ENCODE results near the gene NCOA7.

NCOA7 gene

DNA sequence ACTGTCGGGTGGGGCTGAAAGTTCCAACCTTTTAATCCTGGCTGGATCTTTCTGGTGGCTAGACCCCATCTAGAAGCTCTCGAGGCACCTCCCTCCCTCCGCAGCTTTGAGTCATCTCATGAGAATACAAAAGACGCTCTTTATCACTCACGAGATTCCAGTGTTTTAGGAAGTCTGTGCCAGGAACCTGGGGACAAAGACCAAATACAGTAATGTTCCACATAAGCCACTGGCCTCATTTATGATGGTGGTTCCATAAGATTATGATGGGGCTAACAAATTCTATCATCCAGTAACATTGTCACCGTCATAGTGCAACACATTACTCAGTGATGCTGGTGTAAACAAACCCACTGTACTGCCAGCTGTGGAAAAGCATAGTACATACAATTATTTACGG lies 48.7 kb downstream of the NCOA7 start:
- peak; percentile 16 for DNase-seq (ENCODE audit: low read depth)
- H3K4me3 ChIP-seq (ENCODE audit: low read depth, low read length) = no peak overlapping the region
- TF ChIP-seq, protein P1, sequence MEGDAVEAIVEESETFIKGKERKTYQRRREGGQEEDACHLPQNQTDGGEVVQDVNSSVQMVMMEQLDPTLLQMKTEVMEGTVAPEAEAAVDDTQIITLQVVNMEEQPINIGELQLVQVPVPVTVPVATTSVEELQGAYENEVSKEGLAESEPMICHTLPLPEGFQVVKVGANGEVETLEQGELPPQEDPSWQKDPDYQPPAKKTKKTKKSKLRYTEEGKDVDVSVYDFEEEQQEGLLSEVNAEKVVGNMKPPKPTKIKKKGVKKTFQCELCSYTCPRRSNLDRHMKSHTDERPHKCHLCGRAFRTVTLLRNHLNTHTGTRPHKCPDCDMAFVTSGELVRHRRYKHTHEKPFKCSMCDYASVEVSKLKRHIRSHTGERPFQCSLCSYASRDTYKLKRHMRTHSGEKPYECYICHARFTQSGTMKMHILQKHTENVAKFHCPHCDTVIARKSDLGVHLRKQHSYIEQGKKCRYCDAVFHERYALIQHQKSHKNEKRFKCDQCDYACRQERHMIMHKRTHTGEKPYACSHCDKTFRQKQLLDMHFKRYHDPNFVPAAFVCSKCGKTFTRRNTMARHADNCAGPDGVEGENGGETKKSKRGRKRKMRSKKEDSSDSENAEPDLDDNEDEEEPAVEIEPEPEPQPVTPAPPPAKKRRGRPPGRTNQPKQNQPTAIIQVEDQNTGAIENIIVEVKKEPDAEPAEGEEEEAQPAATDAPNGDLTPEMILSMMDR (conservative IDR thresholded peaks at IDR 0.05; ENCODE audit: low read depth, low read length) = no peak

DNA sequence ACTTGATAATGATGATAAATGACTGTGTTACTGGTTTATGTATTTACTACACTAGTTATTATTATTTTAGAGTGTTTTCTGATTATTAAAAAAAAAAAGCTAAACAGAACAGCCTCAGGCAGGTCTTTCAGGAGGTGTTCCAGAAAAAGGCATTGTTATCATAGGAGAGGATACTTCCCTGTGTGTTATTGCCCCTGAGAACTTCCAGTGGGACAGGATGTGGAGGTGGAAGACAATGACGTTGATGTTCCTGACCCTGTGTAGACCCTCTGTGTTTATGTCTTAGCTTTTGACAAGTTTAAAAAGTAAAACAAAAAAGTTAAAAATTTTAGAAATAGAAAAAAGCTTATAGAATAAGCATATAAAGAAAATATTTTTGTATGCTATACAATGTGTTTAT lies 49.1 kb downstream of the NCOA7 start:
- DNase-seq (ENCODE audit: low read depth) = no peak
- TF ChIP-seq, protein P1 (conservative IDR thresholded peaks at IDR 0.05; ENCODE audit: low read depth, low read length) = no peak
- no peak overlapping the region for H3K4me3 ChIP-seq (ENCODE audit: low read depth, low read length)

DNA sequence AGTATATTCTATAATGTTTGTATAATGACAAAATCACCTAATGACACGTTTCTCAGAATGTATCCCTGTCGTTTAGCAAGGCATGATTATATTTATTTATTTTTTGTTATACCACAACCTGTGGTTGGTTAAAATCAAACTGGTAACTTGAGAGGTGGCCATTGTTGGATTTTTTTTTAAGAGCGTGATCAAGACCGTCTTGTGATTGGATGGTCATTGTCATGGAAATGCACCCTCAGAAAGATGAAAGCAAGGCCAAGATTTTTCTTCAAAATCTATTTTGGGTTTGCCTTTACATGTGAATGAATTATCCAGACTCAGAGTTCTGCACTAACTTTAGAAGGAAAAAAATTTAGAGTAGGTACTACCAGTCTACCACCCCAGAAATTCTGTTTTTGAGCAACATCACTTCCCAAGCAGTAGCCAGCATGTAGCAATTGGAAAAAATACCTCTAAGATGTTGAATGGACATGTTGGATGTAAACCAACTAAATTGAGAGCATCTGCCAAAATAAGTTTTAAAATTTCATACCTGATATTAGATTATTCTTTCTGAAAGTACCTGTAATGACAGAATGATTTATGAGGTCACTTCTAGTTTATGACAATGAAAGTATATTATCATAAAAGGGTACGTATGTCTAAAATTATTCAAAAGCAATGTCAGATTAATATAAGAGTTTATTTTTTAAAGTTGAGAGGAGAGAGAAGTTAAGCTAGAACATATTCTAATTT lies 50.8 kb downstream of the NCOA7 start:
- DNase-seq (ENCODE audit: low read depth) = no peak
- TF ChIP-seq, protein P1 (conservative IDR thresholded peaks at IDR 0.05; ENCODE audit: low read depth, low read length) = no peak
- no peak overlapping the region for H3K4me3 ChIP-seq (ENCODE audit: low read depth, low read length)

DNA sequence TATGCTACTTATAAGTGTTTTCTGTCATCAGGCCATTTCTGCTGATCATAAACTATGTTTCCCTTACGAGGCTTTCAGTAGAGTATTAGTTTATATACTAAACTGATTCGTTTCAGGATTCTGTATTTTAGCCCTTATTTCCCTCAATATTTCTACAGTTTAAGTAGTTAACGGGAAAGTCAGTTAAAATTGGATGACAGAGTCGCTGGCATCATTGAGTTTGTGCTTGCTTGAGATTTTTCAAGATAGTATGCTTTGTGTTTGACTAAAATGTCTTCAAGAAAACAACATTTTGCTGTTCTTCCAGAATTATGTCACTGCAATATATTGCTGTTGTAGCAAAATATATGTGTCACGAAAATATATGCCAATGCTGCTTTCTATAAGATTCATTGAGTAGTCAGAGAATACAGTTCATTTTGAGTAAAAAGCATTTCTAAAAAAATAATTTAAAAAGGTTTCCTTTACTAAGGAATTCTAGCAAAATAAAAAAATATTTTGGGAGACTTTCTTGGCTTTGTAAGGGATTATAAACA lies 51.4 kb downstream of the NCOA7 start:
- H3K4me3 ChIP-seq (ENCODE audit: low read depth, low read length) = no peak overlapping the region
- TF ChIP-seq, protein P1 (conservative IDR thresholded peaks at IDR 0.05; ENCODE audit: low read depth, low read length) = no peak
- DNase-seq (ENCODE audit: low read depth) = no peak

DNA sequence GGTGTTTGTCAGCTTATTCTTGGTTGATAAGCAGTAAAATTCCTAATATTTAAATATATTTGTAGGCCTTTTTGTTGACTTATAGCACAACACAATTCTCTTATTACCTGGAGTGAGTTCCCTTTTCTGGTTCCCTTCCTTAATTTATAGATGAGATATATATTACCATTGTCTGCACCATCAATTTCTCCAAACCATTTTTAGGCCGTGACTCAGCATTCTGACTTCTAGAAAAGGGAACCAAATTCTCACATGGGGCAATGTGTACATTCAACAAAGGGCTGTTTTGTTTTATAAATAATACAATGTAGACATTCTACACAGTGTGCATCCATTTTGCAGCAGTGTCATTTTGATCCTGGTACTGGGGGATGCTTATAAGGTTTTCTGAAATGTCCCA lies 52.8 kb downstream of the NCOA7 start:
- no peak for DNase-seq (ENCODE audit: low read depth)
- no peak overlapping the region for H3K4me3 ChIP-seq (ENCODE audit: low read depth, low read length)
- TF ChIP-seq, protein P1 (conservative IDR thresholded peaks at IDR 0.05; ENCODE audit: low read depth, low read length) = no peak

DNA sequence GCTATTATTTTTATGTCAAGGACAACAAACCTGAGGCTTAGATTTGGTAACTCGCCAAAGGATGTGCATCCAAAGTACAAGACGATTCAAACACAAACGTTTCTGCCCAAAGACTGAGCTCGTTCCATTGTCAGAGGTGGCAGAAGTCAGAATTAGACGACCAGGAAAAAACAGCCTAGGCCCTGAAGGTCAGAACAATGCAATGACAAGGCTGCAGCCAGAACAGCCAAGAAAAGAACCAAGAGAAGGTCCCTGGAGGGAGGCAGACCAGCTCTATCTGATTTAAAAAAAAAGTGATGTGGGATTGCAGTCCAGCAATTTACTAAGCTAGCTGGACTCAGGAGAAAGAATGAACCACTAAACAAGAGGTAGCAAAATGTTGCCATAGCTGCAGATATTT lies 54.2 kb downstream of the NCOA7 start:
- TF ChIP-seq, protein P1 (conservative IDR thresholded peaks at IDR 0.05; ENCODE audit: low read depth, low read length) = no peak
- no peak overlapping the region for H3K4me3 ChIP-seq (ENCODE audit: low read depth, low read length)
- DNase-seq (ENCODE audit: low read depth) = no peak
